SK-N-SH (cell line): ENCODE data around the gene MAP2K4. TPM values are rescaled to one million over a fixed set of nuclear protein-coding genes. Genes with fewer than 3 reads are reported as not detected.

ENCODE experiments used
- CTCF ChIA-PET: fragments of 300-600, 350-600 bp; formaldehyde crosslinking; extraction: SDS; loops from one replicate; lab custom pipeline; 2021; lab: Yijun Ruan, JAX
- POLR2A ChIA-PET: fragments of 350-600 bp; sonication (Branson Sonifier 250); formaldehyde crosslinking; extraction: SDS; loops from one replicate; lab custom pipeline; 2020; ENCODE audit warnings: antibody characterized with exemption, inconsistent platforms; lab: Yijun Ruan, JAX
- DNase-seq: peaks from one replicate; pipeline ENCODE4 v3.0.0; 2012
- H2AFZ ChIP-seq: fragments of 200-600 bp; sonication (generic); 2 replicates; pipeline ENCODE4 v1.8.1; 2016; ENCODE audit warnings: antibody characterized with exemption, mild to moderate bottlenecking, low read depth
- H3F3A ChIP-seq: fragments of 200-600 bp; sonication (generic); replicated peaks from 2 replicates; pipeline ENCODE3; 2016; ENCODE audit warnings: antibody characterized with exemption, mild to moderate bottlenecking; ENCODE audit not compliant: insufficient read depth
- H3K27ac ChIP-seq, 2 experiments: fragments of 200-500 bp in 1 of 2; fragments of 200-600 bp in 1 of 2; sonication (Bioruptor generic) in 1 of 2; sonication (generic), shearing (Covaris generic) in 1 of 2; 2 replicates each; pipeline versions ENCODE4 v1.5.1 to v1.6.1; 2014 to 2016; ENCODE audit warnings: low read depth in 2 of 2, inconsistent platforms in 1 of 2, low read length in 1 of 2, mild to moderate bottlenecking in 1 of 2, mixed read lengths in 1 of 2
- H3K27me3 ChIP-seq: fragments of 200-600 bp; sonication (generic), shearing (Covaris generic); 2 replicates; pipeline ENCODE4 v1.6.1; 2016; ENCODE audit warnings: mixed run types; ENCODE audit not compliant: insufficient read depth
- H3K36me3 ChIP-seq, 2 experiments: fragments of 200-500 bp in 1 of 2; fragments of 200-600 bp in 1 of 2; sonication (Bioruptor generic) in 1 of 2; sonication (generic) in 1 of 2; replicated peaks in 1 of 2; 2 replicates each; pipeline versions ENCODE3 to v1.5.1; 2014 to 2016; ENCODE audit warnings: low read length in 1 of 2, mild to moderate bottlenecking in 1 of 2; ENCODE audit not compliant: insufficient read depth in 2 of 2, control insufficient read depth in 1 of 2
- H3K4me1 ChIP-seq, 2 experiments: fragments of 200-500 bp in 1 of 2; fragments of 200-600 bp in 1 of 2; sonication (Bioruptor generic) in 1 of 2; sonication (generic), shearing (Covaris generic) in 1 of 2; 2 replicates each; pipeline versions ENCODE4 v1.5.1 to v1.6.1; 2014 to 2016; ENCODE audit warnings: low read depth in 1 of 2, low read length in 1 of 2, mixed run types in 1 of 2; ENCODE audit not compliant: insufficient read depth in 2 of 2, control insufficient read depth in 1 of 2
- H3K4me2 ChIP-seq: fragments of 200-600 bp; sonication (generic), shearing (Covaris generic); 2 replicates; pipeline ENCODE4 v1.6.1; 2017; ENCODE audit warnings: mixed run types
- H3K4me3 ChIP-seq, 2 experiments: fragments of 200-500 bp in 1 of 2; fragments of 200-600 bp in 1 of 2; sonication (Bioruptor generic) in 1 of 2; sonication (generic), shearing (Covaris generic) in 1 of 2; 2 replicates each; pipeline versions ENCODE4 v1.5.1 to v1.8.1; 2014 to 2016; ENCODE audit warnings: low read depth in 2 of 2, inconsistent platforms in 1 of 2, low read length in 1 of 2, mild to moderate bottlenecking in 1 of 2, mixed read lengths in 1 of 2, moderate library complexity in 1 of 2
- H3K79me2 ChIP-seq: fragments of 200-600 bp; sonication (generic); 2 replicates; pipeline ENCODE4 v1.8.1; 2017; ENCODE audit warnings: mild to moderate bottlenecking; ENCODE audit not compliant: insufficient read depth
- H3K9ac ChIP-seq: fragments of 200-600 bp; sonication (generic); 2 replicates; pipeline ENCODE4 v1.6.1; 2017; ENCODE audit warnings: mixed run types
- H3K9me2 ChIP-seq: fragments of 200-600 bp; sonication (generic); 2 replicates; pipeline ENCODE4 v1.6.1; 2017; ENCODE audit warnings: mixed run types
- H3K9me3 ChIP-seq: fragments of 200-600 bp; sonication (generic); 2 replicates; pipeline ENCODE4 v1.6.1; 2017; ENCODE audit warnings: mixed run types, mild to moderate bottlenecking, moderate library complexity
- H4K20me1 ChIP-seq: fragments of 200-600 bp; sonication (generic); 2 replicates; pipeline ENCODE4 v1.6.1; 2017; ENCODE audit warnings: mild to moderate bottlenecking, mixed run types; ENCODE audit not compliant: insufficient read depth
- ELF1 ChIP-seq: IDR thresholded peaks from 2 replicates; pipeline ENCODE4 v1.4.0; 2012
- FOSL2 ChIP-seq: IDR thresholded peaks from 2 replicates; pipeline ENCODE4 v1.4.0; 2012; ENCODE audit warnings: low read depth, mild to moderate bottlenecking, moderate library complexity, borderline replicate concordance
- FOXM1 ChIP-seq: IDR thresholded peaks from 2 replicates; pipeline ENCODE4 v1.4.0; 2012; ENCODE audit warnings: low read depth, mild to moderate bottlenecking
- GABPA ChIP-seq: IDR thresholded peaks from 2 replicates; pipeline ENCODE4 v1.4.0; 2012; ENCODE audit warnings: low read depth, mild to moderate bottlenecking
- GATA2 ChIP-seq: sonication (generic); formaldehyde crosslinking; IDR thresholded peaks from 2 replicates; pipeline ENCODE4 v1.5.0; 2020; ENCODE audit warnings: mild to moderate bottlenecking, missing genetic modification reagents
- MXI1 ChIP-seq: IDR thresholded peaks from 2 replicates; pipeline ENCODE4 v1.6.1; 2012; ENCODE audit warnings: mild to moderate bottlenecking, low read depth, low read length, improper control_type of control experiment
- NFIC ChIP-seq: IDR thresholded peaks from 2 replicates; pipeline ENCODE4 v1.4.0; 2012; ENCODE audit warnings: borderline replicate concordance
- NRF1 ChIP-seq: IDR thresholded peaks from 2 replicates; pipeline ENCODE4 v1.6.1; 2012; ENCODE audit warnings: low read depth, mild to moderate bottlenecking, low read length
- POLR2AphosphoS5 ChIP-seq: IDR thresholded peaks from 2 replicates; pipeline ENCODE4 v1.6.1; 2012; ENCODE audit warnings: low read depth, low read length
- RCOR1 ChIP-seq: fragments of 150-350 bp; IDR thresholded peaks from 2 replicates; pipeline ENCODE4 v1.6.1; 2017; ENCODE audit warnings: antibody characterized with exemption, low read length
- SIN3A ChIP-seq: IDR thresholded peaks from 2 replicates; pipeline ENCODE4 v1.6.1; 2012; ENCODE audit warnings: low read depth, mild to moderate bottlenecking, low read length, moderate library complexity, borderline replicate concordance
- TEAD4 ChIP-seq: IDR thresholded peaks from 2 replicates; pipeline ENCODE4 v1.4.0; 2012; ENCODE audit warnings: mild to moderate bottlenecking, borderline replicate concordance; ENCODE audit not compliant: insufficient read depth
- WGBS: methylation state at CpG from one replicate; pipeline ENCODE4 v1.1.6; 2017; ENCODE audit warnings: low lambda C conversion rate; 5-methylcytosine and 5-hydroxymethylcytosine counted together
- polyA plus RNA-seq, 3 experiments: library from polyadenylated mRNA; depleted of rRNA; stranded (reverse); fragments of >200 nt; gene quantifications; 2 replicates each; pipeline ENCODE4 v1.2.3, GENCODE V29; 2012
- TF ChIP-seq, protein P1 (sequence below): fragments of 150-350 bp; IDR thresholded peaks from 2 replicates; pipeline ENCODE4 v1.6.1; 2017; ENCODE audit warnings: antibody characterized with exemption, low read length, low read depth, borderline replicate concordance
- TF ChIP-seq, protein P2 (sequence below): IDR thresholded peaks from 2 replicates; pipeline ENCODE4 v1.6.1; 2012; ENCODE audit warnings: mild to moderate bottlenecking, low read depth, low read length, moderate library complexity
- TF ChIP-seq, protein P3 (sequence below): fragments of 200-600 bp; sonication (generic); IDR thresholded peaks from 2 replicates; pipeline ENCODE4 v1.6.1; 2017; ENCODE audit warnings: antibody characterized with exemption, mild to moderate bottlenecking, moderate library complexity

MAP2K4 gene
- polyA plus RNA-seq, 1 of the 3 experiments (the other 2 are of a cell fraction) = 10.6 TPM

DNA sequence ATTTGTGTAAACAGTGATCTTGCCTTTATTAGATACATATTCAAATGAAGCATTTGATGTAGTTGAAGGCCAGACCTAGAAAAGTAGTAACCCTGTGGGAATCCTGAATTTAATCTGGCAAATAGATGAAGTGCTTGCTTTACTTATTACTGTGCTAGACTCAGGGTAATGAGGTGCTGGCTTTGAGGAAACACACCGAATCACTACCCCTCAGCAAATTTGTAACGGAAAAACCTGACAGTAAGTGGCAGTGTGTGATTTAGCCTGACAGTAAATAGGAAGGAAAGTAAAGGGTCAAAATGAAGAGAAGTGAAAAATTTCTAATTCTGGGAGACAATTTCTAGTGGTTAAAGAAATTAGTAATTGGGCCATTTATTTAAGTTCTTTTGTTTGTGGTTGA is 90.2 kb downstream of the MAP2K4 start:
- H3F3A ChIP-seq = no peaks in the 10 kb centered on the region
- H3K27ac ChIP-seq = no peak overlapping the region
- no peaks in the 10 kb centered on the region for H4K20me1 ChIP-seq
- WGBS = 98% methylated on average over 2 of the region's 2 CpGs
- H3K4me2 ChIP-seq = no peak overlapping the region
- H3K9me2 ChIP-seq = peaks cover 4% of the 10 kb centered on the region; the same call in 1 of the 2 replicates
- DNase-seq = no peak
- H3K79me2 ChIP-seq = peaks cover 4% of the 10 kb centered on the region; the same call in 1 of the 2 replicates
- H3K27me3 ChIP-seq = no peaks in the 10 kb centered on the region
- H2AFZ ChIP-seq = no peak overlapping the region
- H3K9ac ChIP-seq = no peak overlapping the region
- TF ChIP-seq, protein P1, sequence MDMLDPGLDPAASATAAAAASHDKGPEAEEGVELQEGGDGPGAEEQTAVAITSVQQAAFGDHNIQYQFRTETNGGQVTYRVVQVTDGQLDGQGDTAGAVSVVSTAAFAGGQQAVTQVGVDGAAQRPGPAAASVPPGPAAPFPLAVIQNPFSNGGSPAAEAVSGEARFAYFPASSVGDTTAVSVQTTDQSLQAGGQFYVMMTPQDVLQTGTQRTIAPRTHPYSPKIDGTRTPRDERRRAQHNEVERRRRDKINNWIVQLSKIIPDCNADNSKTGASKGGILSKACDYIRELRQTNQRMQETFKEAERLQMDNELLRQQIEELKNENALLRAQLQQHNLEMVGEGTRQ = no peak
- TF ChIP-seq, protein P2, sequence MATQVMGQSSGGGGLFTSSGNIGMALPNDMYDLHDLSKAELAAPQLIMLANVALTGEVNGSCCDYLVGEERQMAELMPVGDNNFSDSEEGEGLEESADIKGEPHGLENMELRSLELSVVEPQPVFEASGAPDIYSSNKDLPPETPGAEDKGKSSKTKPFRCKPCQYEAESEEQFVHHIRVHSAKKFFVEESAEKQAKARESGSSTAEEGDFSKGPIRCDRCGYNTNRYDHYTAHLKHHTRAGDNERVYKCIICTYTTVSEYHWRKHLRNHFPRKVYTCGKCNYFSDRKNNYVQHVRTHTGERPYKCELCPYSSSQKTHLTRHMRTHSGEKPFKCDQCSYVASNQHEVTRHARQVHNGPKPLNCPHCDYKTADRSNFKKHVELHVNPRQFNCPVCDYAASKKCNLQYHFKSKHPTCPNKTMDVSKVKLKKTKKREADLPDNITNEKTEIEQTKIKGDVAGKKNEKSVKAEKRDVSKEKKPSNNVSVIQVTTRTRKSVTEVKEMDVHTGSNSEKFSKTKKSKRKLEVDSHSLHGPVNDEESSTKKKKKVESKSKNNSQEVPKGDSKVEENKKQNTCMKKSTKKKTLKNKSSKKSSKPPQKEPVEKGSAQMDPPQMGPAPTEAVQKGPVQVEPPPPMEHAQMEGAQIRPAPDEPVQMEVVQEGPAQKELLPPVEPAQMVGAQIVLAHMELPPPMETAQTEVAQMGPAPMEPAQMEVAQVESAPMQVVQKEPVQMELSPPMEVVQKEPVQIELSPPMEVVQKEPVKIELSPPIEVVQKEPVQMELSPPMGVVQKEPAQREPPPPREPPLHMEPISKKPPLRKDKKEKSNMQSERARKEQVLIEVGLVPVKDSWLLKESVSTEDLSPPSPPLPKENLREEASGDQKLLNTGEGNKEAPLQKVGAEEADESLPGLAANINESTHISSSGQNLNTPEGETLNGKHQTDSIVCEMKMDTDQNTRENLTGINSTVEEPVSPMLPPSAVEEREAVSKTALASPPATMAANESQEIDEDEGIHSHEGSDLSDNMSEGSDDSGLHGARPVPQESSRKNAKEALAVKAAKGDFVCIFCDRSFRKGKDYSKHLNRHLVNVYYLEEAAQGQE = no peak
- TF ChIP-seq FOSL2 (no peak), GABPA (no peak), POLR2AphosphoS5 (no peak), NRF1 (no peak), TEAD4 (no peak), FOXM1 (no peak), NFIC (no peak)
- TF ChIP-seq, protein P3, sequence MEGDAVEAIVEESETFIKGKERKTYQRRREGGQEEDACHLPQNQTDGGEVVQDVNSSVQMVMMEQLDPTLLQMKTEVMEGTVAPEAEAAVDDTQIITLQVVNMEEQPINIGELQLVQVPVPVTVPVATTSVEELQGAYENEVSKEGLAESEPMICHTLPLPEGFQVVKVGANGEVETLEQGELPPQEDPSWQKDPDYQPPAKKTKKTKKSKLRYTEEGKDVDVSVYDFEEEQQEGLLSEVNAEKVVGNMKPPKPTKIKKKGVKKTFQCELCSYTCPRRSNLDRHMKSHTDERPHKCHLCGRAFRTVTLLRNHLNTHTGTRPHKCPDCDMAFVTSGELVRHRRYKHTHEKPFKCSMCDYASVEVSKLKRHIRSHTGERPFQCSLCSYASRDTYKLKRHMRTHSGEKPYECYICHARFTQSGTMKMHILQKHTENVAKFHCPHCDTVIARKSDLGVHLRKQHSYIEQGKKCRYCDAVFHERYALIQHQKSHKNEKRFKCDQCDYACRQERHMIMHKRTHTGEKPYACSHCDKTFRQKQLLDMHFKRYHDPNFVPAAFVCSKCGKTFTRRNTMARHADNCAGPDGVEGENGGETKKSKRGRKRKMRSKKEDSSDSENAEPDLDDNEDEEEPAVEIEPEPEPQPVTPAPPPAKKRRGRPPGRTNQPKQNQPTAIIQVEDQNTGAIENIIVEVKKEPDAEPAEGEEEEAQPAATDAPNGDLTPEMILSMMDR = no peak
- peaks cover 0 to 15% of the 10 kb centered on the region in 2 experiments; a peak in 3 of 4 replicates for H3K4me1 ChIP-seq
- H3K4me3 ChIP-seq = no peak overlapping the region
- CTCF ChIA-PET = no interaction called here
- POLR2A ChIA-PET = no interaction called here
- H3K9me3 ChIP-seq = no peaks in the 10 kb centered on the region
- H3K36me3 ChIP-seq = peaks cover 44 to 45% of the 10 kb centered on the region in 2 experiments

DNA sequence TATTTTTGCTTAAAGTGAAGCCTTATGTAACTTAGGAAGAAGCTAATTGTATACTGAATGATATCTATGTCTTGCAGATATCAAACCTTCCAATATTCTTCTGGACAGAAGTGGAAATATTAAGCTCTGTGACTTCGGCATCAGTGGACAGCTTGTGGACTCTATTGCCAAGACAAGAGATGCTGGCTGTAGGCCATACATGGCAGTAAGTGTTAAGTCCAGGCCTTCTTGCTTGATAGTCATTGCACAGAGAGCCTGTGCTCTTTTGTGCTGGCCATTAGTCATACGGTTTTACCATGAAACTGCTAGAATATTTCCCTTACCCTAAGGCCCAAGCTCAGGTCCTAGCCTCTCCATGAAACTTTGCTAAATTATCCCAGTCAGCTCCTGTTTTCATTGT is 92.5 kb downstream of the MAP2K4 start:
- no peaks in the 10 kb centered on the region for H3K9me3 ChIP-seq
- no peaks in the 10 kb centered on the region for H3K79me2 ChIP-seq
- WGBS = 70% methylated on average over 2 of the region's 2 CpGs
- no peak overlapping the region for H3K9ac ChIP-seq
- no peak overlapping the region for H3K27ac ChIP-seq
- no peak for DNase-seq
- peaks cover 57 to 58% of the 10 kb centered on the region in 2 experiments for H3K36me3 ChIP-seq
- no peak overlapping the region for H3K4me2 ChIP-seq
- H3K4me3 ChIP-seq = no peak overlapping the region
- peaks cover 4% of the 10 kb centered on the region; the same call in 1 of the 2 replicates for H3K9me2 ChIP-seq
- H3K27me3 ChIP-seq = no peaks in the 10 kb centered on the region
- H2AFZ ChIP-seq = no peak overlapping the region
- ChIA-PET CTCF (no interaction called here), POLR2A (no interaction called here)
- no peaks in the 10 kb centered on the region for H4K20me1 ChIP-seq
- no peaks in the 10 kb centered on the region for H3F3A ChIP-seq
- H3K4me1 ChIP-seq = no peaks in the 10 kb centered on the region
- TF ChIP-seq GATA2 (no peak), RCOR1 (no peak), SIN3A (no peak), ELF1 (no peak), MXI1 (no peak)
- TF ChIP-seq, protein P2 = no peak
- TF ChIP-seq, protein P3 = no peak
